Mesothelial cell of epicardium (in vitro differentiated cells): ENCODE measurements around the gene YOD1. TPM values are rescaled to one million over a fixed set of nuclear protein-coding genes. Genes with fewer than 3 reads are reported as not detected.
A peak's percentile ranks its signal among the peaks of the same experiment; 100 is the strongest.

ENCODE experiments used
- DNase-seq, 2 experiments: peaks; one replicate each; pipeline ENCODE4 v3.0.0; 2021; ENCODE audit warnings: low spot score in 2 of 2; ENCODE audit not compliant: unreplicated experiment in 2 of 2
- H3K27ac Mint-ChIP-seq: 2 replicates; pipeline ENCODE4 v1.8.0; 2021; ENCODE audit warnings: mixed read lengths
- H3K27me3 Mint-ChIP-seq: 2 replicates; pipeline ENCODE4 v1.8.0; 2021; ENCODE audit warnings: low read depth, mixed read lengths
- H3K36me3 Mint-ChIP-seq: 2 replicates; pipeline ENCODE4 v1.8.0; 2021; ENCODE audit warnings: mixed read lengths
- H3K4me1 Mint-ChIP-seq: 2 replicates; pipeline ENCODE4 v1.8.0; 2021; ENCODE audit warnings: mixed read lengths
- H3K4me3 Mint-ChIP-seq: 2 replicates; pipeline ENCODE4 v1.8.0; 2021; ENCODE audit warnings: mild to moderate bottlenecking, moderate library complexity, mixed read lengths
- H3K9me3 Mint-ChIP-seq: 2 replicates; pipeline ENCODE4 v1.8.0; 2021; ENCODE audit warnings: mixed read lengths
- total RNA-seq: library from RNA; stranded (reverse); gene quantifications from 3 replicates; pipeline ENCODE4 v1.2.1, GENCODE V29; 2021
- TF ChIP-seq, protein P1 (sequence below): fragments of 200-600 bp; sonication (generic); IDR thresholded peaks from one replicate; pipeline ENCODE4 v1.5.0; 2021; ENCODE audit warnings: antibody characterized with exemption; ENCODE audit not compliant: unreplicated experiment

The YOD1 gene
- total RNA-seq, 1 donor from 2014 or later, result 10.3 TPM

DNA sequence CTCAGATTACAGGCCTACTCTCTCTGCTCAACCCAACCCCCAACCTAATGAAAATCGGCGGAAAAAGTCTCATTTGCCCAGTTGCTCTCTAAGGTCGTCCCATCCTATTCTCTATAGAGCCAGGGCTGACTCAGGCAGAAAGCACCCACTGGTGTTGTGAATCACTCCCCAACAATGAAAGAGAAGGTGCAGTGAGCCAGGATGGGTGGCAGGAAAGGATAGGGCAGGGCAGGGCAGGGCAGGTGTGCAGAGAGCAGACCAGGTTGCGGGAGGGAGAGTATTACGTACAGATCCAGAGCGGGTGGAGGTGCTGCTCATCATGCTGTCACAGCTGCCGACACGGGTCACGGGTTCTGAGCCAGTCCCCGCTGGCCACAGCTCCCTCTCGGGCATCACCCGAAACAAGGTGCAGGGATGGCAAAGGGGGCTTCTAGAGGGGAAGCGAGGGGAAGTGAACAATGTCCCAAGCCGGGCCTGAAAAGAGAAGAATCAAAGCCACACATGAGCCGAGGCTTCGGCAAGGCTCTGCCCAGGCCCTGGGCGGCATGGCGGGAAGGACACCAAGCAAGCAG lies 23.7 kb downstream of the YOD1 start:
- peaks cover 6% of the 10 kb centered on the region for H3K27me3 Mint-ChIP-seq
- no peaks in the 10 kb centered on the region for H3K9me3 Mint-ChIP-seq
- TF ChIP-seq, protein P1, sequence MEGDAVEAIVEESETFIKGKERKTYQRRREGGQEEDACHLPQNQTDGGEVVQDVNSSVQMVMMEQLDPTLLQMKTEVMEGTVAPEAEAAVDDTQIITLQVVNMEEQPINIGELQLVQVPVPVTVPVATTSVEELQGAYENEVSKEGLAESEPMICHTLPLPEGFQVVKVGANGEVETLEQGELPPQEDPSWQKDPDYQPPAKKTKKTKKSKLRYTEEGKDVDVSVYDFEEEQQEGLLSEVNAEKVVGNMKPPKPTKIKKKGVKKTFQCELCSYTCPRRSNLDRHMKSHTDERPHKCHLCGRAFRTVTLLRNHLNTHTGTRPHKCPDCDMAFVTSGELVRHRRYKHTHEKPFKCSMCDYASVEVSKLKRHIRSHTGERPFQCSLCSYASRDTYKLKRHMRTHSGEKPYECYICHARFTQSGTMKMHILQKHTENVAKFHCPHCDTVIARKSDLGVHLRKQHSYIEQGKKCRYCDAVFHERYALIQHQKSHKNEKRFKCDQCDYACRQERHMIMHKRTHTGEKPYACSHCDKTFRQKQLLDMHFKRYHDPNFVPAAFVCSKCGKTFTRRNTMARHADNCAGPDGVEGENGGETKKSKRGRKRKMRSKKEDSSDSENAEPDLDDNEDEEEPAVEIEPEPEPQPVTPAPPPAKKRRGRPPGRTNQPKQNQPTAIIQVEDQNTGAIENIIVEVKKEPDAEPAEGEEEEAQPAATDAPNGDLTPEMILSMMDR, result no peak
- no peaks in the 10 kb centered on the region for H3K36me3 Mint-ChIP-seq
- H3K27ac Mint-ChIP-seq, result no peak overlapping the region
- DNase-seq, result no peak
- peaks cover 33% of the 10 kb centered on the region for H3K4me1 Mint-ChIP-seq
- H3K4me3 Mint-ChIP-seq, result no peak overlapping the region

DNA sequence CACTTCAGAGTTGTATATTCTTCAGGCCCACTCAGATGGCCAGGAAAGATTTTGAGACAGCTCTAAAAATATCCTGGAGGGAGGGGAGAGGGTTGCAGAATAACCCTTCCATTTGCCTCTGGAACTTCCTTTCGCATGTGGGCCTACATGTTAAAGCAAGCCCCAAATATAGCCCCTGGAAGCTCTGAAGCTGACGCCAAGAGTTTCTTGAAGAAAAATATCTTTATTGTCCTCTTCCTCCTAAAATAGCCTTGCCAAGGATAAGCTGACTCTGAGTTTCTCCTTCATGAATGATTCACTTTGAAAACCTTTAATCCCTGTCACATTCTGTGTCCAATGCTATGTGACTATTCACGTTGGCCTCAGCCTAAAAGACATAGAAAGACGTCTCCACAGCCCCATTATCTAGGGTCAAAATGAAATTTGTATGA lies 24.9 kb downstream of the YOD1 start:
- peaks cover 6% of the 10 kb centered on the region for H3K27me3 Mint-ChIP-seq
- H3K4me1 Mint-ChIP-seq, result peaks cover 30% of the 10 kb centered on the region
- H3K27ac Mint-ChIP-seq, result peak overlapping the region; percentile 98
- TF ChIP-seq, protein P1, result no peak
- H3K9me3 Mint-ChIP-seq, result no peaks in the 10 kb centered on the region
- H3K36me3 Mint-ChIP-seq, result no peaks in the 10 kb centered on the region
- H3K4me3 Mint-ChIP-seq, result no peak overlapping the region
- DNase-seq, result no peak

DNA sequence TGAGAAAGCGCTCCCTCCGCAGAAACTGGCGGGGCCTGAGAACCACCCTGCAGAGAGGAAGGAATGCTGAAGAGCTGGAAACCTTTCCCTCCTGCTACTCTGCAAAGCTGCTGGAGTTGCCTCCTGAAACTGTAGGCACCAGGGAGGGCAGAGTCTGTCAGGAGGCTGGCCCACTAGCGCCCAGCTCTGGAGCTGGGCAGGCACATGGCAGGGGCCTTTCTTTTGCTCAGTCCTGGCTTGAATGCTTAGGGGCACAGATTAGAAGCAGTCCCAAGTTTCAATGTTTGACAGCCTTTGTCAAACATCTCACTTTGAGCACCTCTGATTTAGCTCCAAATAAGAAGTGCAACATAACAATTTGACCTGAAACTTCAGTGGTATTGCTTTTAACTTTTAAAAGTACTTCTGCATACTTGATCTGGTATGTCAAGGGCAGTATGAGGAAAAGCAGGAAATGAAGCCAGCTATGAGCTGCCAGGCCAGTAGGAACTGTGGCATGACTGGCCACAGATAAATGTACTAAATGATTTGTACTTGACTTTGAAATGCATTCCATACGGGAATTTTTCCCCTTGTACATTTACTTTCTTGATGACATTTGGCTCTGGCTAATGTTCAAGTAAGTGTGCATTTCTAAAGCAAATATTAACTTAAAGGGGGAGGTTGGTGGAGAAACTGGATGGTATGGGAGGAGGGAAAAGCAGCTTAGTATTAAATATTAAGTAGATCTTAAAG lies 25.7 kb downstream of the YOD1 start:
- H3K27ac Mint-ChIP-seq, result peak overlapping the region; percentile 98
- peaks cover 5% of the 10 kb centered on the region for H3K27me3 Mint-ChIP-seq
- H3K36me3 Mint-ChIP-seq, result no peaks in the 10 kb centered on the region
- TF ChIP-seq, protein P1, result no peak
- no peak overlapping the region for H3K4me3 Mint-ChIP-seq
- no peaks in the 10 kb centered on the region for H3K9me3 Mint-ChIP-seq
- peaks cover 30% of the 10 kb centered on the region for H3K4me1 Mint-ChIP-seq
- DNase-seq, result no peak

DNA sequence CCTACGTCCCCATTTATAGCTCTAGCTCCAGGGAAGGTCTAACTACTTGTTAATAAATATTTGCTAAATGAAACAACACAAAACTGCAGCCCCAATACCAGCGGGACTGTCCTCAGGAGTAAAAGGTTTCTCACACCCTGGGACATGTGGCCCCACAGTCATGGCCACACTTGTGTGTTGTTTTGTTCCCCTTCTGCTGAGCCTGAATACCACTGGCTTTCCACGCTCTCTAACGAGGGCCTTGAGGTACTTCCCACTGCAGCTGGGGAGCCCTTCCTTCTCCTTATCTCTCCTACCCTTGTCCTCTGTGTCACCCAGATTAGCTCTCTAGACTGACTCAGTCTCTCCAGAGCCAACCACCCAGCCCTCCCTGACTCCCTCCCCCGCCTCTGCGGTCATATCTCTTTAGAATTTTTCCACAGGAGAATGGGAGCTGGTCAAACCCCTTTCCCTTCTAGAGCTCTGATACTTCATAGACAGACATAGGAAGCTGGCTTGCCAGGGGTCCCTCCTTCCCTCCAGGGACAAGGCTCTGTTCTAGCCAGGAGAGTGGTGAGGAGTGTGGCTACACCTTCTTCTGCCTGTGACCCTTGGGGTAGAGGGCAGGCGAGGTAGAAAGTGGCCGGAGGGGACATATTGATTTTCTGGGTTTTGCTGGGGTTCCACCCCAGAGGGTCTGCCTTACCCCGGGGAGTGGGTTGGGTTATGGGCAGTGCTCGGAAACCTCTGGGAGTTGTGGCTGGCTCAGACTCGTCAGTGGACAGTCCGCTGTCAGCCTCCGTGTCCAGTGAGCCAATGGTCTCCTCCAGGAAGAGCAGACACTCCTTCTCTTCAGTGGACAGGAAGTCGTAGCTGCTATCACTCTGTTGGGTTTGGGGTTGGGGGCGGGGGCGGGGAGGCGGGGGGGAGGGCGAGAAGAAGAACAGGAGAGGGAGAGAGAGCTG lies 26.5 kb downstream of the YOD1 start:
- H3K4me3 Mint-ChIP-seq, result peak overlapping the region; percentile 33
- H3K27ac Mint-ChIP-seq, result peak overlapping the region; percentile 98
- no peaks in the 10 kb centered on the region for H3K9me3 Mint-ChIP-seq
- H3K4me1 Mint-ChIP-seq, result peaks cover 30% of the 10 kb centered on the region
- H3K27me3 Mint-ChIP-seq, result no peaks in the 10 kb centered on the region
- TF ChIP-seq, protein P1, result no peak
- no peak for DNase-seq
- no peaks in the 10 kb centered on the region for H3K36me3 Mint-ChIP-seq

DNA sequence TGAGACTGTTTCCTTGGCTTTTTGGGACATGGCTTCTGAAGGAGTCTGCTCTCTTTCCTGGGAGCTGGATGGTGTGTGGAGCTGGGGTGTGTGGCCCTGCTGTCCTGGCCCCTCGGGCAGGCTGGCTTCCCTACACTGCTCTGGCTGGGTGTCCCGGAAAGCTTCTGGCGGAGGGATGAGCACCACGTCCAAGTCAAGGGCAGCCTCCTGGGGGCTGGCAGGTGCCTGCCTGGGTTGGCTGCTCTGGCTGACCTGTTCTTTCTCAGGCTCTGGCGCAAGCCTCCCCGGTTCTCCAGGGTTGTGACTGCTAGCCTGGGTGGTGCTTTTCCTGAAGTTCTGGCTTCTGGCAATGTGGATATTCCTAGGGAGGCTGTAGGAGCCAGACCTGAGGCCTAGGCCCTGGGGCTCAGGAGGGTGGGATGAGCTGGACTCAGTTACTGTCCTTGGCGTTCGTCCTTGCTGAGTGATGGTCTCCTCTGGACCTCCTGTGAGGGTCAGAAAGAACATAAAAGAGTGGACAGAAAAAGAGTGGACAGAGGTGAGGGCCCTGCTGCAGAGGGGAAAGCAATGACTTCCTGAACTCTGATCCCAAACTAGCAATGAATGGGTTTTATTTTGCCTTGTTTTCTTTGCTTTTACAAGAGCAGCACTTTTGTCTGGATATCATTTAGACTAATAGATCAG lies 27.9 kb downstream of the YOD1 start:
- peaks cover 30% of the 10 kb centered on the region for H3K4me1 Mint-ChIP-seq
- H3K36me3 Mint-ChIP-seq, result no peaks in the 10 kb centered on the region
- H3K4me3 Mint-ChIP-seq, result no peak overlapping the region
- H3K27me3 Mint-ChIP-seq, result peaks cover 7% of the 10 kb centered on the region
- TF ChIP-seq, protein P1, result no peak
- DNase-seq, result no peak
- peak overlapping the region; percentile 19 for H3K27ac Mint-ChIP-seq
- H3K9me3 Mint-ChIP-seq, result no peaks in the 10 kb centered on the region
